SK-N-SH treated with all-trans-retinoic acid at 6 μM for 48 hours (cell line): ENCODE data around the gene FAM32A.

Experiments used
- GLIS3 ChIP-seq: fragments of 250-450 bp; sonication (Bioruptor Pico); IDR thresholded peaks from 2 replicates; pipeline ENCODE4 v1.5.0; 2020; ENCODE audit warnings: mild to moderate bottlenecking, moderate library complexity
- PPARA ChIP-seq: fragments of 250-450 bp; sonication (Bioruptor Pico); IDR thresholded peaks from 2 replicates; pipeline ENCODE4 v1.5.0; 2020; ENCODE audit warnings: mild to moderate bottlenecking, borderline replicate concordance
- RARB ChIP-seq: fragments of 250-450 bp; sonication (Bioruptor Pico); IDR thresholded peaks from 2 replicates; pipeline ENCODE4 v1.8.0; 2021; ENCODE audit warnings: mild to moderate bottlenecking, moderate library complexity
- SNAI2 ChIP-seq: fragments of 250-450 bp; sonication (Bioruptor Pico); IDR thresholded peaks from 2 replicates; pipeline ENCODE4 v1.5.0; 2020; ENCODE audit warnings: mild to moderate bottlenecking, moderate library complexity
- TOX ChIP-seq: fragments of 250-450 bp; sonication (Bioruptor Pico); IDR thresholded peaks from 2 replicates; pipeline ENCODE4 v1.8.0; 2021; ENCODE audit warnings: mild to moderate bottlenecking, moderate library complexity, borderline replicate concordance
- ZFP30 ChIP-seq: fragments of 450-650 bp; formaldehyde crosslinking; IDR thresholded peaks from 2 replicates; pipeline ENCODE4 v1.5.0; 2022; ENCODE audit warnings: mild to moderate bottlenecking, moderate library complexity
- ZNF70 ChIP-seq: fragments of 450-650 bp; formaldehyde crosslinking; IDR thresholded peaks from 2 replicates; pipeline ENCODE4 v1.5.0; 2020; ENCODE audit warnings: mild to moderate bottlenecking, moderate library complexity
- TF ChIP-seq, protein P1 (sequence below): fragments of 250-450 bp; sonication (Bioruptor Pico); IDR thresholded peaks from 2 replicates; pipeline ENCODE4 v1.5.1; 2021; ENCODE audit warnings: mild to moderate bottlenecking, moderate library complexity
- TF ChIP-seq, protein P2 (sequence below): fragments of 250-450 bp; sonication (Bioruptor Pico); IDR thresholded peaks from 2 replicates; pipeline ENCODE4 v1.8.0; 2021; ENCODE audit warnings: low read depth, mild to moderate bottlenecking, moderate library complexity, borderline replicate concordance

DNA sequence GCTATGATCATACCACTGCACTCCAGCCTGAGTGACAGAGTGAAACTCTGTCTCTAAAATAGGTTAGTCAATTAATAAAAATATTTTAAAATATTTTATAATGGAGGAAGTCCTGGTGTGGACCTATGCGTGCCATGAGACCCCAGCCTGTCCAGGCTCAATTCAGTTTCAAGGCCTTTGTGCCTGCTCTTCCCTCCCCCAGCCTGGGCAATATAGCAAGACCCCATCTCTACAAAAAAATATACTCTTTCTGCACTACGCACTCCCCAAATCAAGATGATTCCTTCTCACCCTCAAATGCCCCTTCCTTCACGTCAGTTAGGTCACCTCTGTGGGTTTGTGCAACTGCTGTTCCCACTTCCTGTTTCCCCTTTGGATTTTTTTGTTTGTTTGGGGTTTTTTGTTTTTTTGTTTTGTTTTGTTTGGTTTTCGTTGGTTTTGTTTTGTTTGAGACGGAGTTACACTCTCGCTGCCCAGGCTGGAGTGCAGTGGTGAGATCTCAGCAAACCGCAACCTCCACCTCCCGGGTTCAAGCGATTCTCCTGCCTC lies 43.1 kb upstream of the FAM32A start:
- no peak for TF ChIP-seq PPARA
- TF ChIP-seq RARB (CRISPR knock-in tag) = no peak
- no peak for TF ChIP-seq TOX
- TF ChIP-seq SNAI2 = no peak
- TF ChIP-seq, protein P1, sequence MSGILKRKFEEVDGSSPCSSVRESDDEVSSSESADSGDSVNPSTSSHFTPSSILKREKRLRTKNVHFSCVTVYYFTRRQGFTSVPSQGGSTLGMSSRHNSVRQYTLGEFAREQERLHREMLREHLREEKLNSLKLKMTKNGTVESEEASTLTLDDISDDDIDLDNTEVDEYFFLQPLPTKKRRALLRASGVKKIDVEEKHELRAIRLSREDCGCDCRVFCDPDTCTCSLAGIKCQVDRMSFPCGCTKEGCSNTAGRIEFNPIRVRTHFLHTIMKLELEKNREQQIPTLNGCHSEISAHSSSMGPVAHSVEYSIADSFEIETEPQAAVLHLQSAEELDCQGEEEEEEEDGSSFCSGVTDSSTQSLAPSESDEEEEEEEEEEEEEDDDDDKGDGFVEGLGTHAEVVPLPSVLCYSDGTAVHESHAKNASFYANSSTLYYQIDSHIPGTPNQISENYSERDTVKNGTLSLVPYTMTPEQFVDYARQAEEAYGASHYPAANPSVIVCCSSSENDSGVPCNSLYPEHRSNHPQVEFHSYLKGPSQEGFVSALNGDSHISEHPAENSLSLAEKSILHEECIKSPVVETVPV (CRISPR knock-in tag) = no peak
- TF ChIP-seq, protein P2, sequence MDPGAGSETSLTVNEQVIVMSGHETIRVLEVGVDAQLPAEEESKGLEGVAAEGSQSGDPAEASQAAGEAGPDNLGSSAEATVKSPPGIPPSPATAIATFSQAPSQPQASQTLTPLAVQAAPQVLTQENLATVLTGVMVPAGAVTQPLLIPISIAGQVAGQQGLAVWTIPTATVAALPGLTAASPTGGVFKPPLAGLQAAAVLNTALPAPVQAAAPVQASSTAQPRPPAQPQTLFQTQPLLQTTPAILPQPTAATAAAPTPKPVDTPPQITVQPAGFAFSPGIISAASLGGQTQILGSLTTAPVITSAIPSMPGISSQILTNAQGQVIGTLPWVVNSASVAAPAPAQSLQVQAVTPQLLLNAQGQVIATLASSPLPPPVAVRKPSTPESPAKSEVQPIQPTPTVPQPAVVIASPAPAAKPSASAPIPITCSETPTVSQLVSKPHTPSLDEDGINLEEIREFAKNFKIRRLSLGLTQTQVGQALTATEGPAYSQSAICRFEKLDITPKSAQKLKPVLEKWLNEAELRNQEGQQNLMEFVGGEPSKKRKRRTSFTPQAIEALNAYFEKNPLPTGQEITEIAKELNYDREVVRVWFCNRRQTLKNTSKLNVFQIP = no peak
- no peak for TF ChIP-seq ZNF70 (CRISPR knock-in tag)
- no peak for TF ChIP-seq GLIS3
- no peak for TF ChIP-seq ZFP30
